ENCODE data around the gene AMIGO2.
"Not testable (repeated sequence)": the region's sequence is repeated elsewhere in the genome, so short reads cannot be mapped to it uniquely, and the experiment has no call there.

DNA sequence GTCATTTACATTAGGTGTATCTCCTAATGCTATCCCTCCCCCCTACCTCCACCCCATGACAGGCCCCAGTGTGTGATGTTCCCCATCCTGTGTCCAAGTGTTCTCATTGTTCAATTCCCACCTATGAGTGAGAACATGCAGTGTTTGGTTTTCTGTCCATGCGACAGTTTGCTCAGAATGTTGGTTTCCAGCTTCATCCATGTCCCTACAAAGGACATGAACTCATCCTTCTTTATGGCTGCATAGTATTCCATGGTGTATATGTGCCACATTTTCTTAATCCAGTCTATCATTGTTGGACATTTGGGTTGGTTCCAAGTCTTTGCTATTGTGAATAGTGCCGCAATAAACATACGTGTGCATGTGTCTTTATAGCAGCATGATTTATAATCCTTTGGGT lies 37.5 kb upstream of the AMIGO2 start:
- TF ChIP-seq, protein P1, sequence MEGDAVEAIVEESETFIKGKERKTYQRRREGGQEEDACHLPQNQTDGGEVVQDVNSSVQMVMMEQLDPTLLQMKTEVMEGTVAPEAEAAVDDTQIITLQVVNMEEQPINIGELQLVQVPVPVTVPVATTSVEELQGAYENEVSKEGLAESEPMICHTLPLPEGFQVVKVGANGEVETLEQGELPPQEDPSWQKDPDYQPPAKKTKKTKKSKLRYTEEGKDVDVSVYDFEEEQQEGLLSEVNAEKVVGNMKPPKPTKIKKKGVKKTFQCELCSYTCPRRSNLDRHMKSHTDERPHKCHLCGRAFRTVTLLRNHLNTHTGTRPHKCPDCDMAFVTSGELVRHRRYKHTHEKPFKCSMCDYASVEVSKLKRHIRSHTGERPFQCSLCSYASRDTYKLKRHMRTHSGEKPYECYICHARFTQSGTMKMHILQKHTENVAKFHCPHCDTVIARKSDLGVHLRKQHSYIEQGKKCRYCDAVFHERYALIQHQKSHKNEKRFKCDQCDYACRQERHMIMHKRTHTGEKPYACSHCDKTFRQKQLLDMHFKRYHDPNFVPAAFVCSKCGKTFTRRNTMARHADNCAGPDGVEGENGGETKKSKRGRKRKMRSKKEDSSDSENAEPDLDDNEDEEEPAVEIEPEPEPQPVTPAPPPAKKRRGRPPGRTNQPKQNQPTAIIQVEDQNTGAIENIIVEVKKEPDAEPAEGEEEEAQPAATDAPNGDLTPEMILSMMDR (IDR thresholded peaks at IDR 0.05) = not testable (repeated sequence)
- not testable (repeated sequence) for TF ChIP-seq POLR2A (IDR thresholded peaks at IDR 0.05)
